Muscle layer of duodenum (tissue), 2 donors: ENCODE measurements around the gene OR4F15.
"Not testable (repeated sequence)": the region's sequence is repeated elsewhere in the genome, so short reads cannot be mapped to it uniquely, and the experiment has no call there.

Experiments
- H3K27ac ChIP-seq: one replicate; pipeline ENCODE4 v1.7.0; 2013; ENCODE audit warnings: mild to moderate bottlenecking, low read length
- H3K27me3 ChIP-seq: one replicate; pipeline ENCODE4 v1.7.0; 2013; ENCODE audit warnings: low read depth, mild to moderate bottlenecking, control low read depth, low read length
- H3K36me3 ChIP-seq, 2 donors: one replicate each; pipeline ENCODE4 v1.7.0; 2013; ENCODE audit warnings: low read length in 2 of 2, control low read depth in 1 of 2, mild to moderate bottlenecking in 1 of 2; ENCODE audit not compliant: insufficient read depth in 2 of 2, control insufficient read depth in 1 of 2
- H3K4me1 ChIP-seq, 2 donors: one replicate each; pipeline ENCODE4 v1.7.0; 2013; ENCODE audit warnings: low read length in 2 of 2, mild to moderate bottlenecking in 2 of 2, control low read depth in 1 of 2, moderate library complexity in 1 of 2; ENCODE audit not compliant: insufficient read depth in 2 of 2, control insufficient read depth in 1 of 2
- H3K4me3 ChIP-seq, 2 donors: one replicate each; pipeline ENCODE4 v1.7.0; 2013; ENCODE audit warnings: low read length in 2 of 2, low read depth in 1 of 2, mild to moderate bottlenecking in 1 of 2
- H3K9me3 ChIP-seq, 2 donors: one replicate each; pipeline ENCODE4 v1.7.0; 2013; ENCODE audit warnings: low read length in 2 of 2, control low read depth in 1 of 2, mild to moderate bottlenecking in 1 of 2; ENCODE audit not compliant: control insufficient read depth in 1 of 2
- donor health status: healthy.

Gene OR4F15

GRCh38 chr15:101811902-101812301 lies at the start of gene OR4F15:
Gene OR4F15 (plus strand): TSS chr15:101812202. CDS start chr15:101818187, 5,985 bp downstream.
- no peak within 1 kb of the TSS for H3K27ac ChIP-seq
- H3K36me3 ChIP-seq, result no peaks in the 10 kb centered on the region
- no peak within 1 kb of the TSS for H3K4me3 ChIP-seq
- H3K4me1 ChIP-seq, result no peaks in the 10 kb centered on the region
- H3K27me3 ChIP-seq, result no peaks in the 10 kb centered on the region
- H3K9me3 ChIP-seq, result no peaks in the 10 kb centered on the region

- H3K27me3 ChIP-seq, H3K4me3 ChIP-seq, H3K27ac ChIP-seq, H3K4me1 ChIP-seq, H3K9me3 ChIP-seq, H3K36me3 ChIP-seq: not testable (repeated sequence)
Observed at GRCh38 chr15:101764669-101765339, 47.2 kb upstream of the OR4F15 start.

- H3K9me3 ChIP-seq, H3K4me1 ChIP-seq, H3K36me3 ChIP-seq, H3K27ac ChIP-seq, H3K27me3 ChIP-seq, H3K4me3 ChIP-seq: not testable (repeated sequence)
Observed at GRCh38 chr15:101765340-101765671, 46.7 kb upstream of the OR4F15 start.

- Histone ChIP-seq H3K4me3 (no peak overlapping the region), H3K27ac (no peak overlapping the region), H3K9me3 (no peaks in the 10 kb centered on the region), H3K4me1 (no peaks in the 10 kb centered on the region), H3K36me3 (no peaks in the 10 kb centered on the region), H3K27me3 (no peaks in the 10 kb centered on the region)
Observed at GRCh38 chr15:101765772-101766456, 46.1 kb upstream of the OR4F15 start.

GRCh38 chr15:101767083-101767640 lies 44.8 kb upstream of the OR4F15 start:
- H3K36me3 ChIP-seq, H3K4me1 ChIP-seq, H3K9me3 ChIP-seq, H3K4me3 ChIP-seq, H3K27ac ChIP-seq, H3K27me3 ChIP-seq: not testable (repeated sequence)

GRCh38 chr15:101772921-101773320 lies 39.1 kb upstream of the OR4F15 start:
- no peaks in the 10 kb centered on the region for H3K27me3 ChIP-seq
- no peaks in the 10 kb centered on the region for H3K9me3 ChIP-seq
- no peak overlapping the region for H3K27ac ChIP-seq
- no peaks in the 10 kb centered on the region for H3K4me1 ChIP-seq
- no peaks in the 10 kb centered on the region for H3K36me3 ChIP-seq
- H3K4me3 ChIP-seq, result no peak overlapping the region

- Histone ChIP-seq H3K4me1 (no peaks in the 10 kb centered on the region), H3K4me3 (no peak overlapping the region), H3K27ac (no peak overlapping the region), H3K27me3 (no peaks in the 10 kb centered on the region), H3K9me3 (no peaks in the 10 kb centered on the region), H3K36me3 (no peaks in the 10 kb centered on the region)
Observed at GRCh38 chr15:101773496-101774100, 38.4 kb upstream of the OR4F15 start.

GRCh38 chr15:101775136-101775535 lies 36.9 kb upstream of the OR4F15 start:
- H3K4me3 ChIP-seq, result no peak overlapping the region
- H3K9me3 ChIP-seq, result no peaks in the 10 kb centered on the region
- no peak overlapping the region for H3K27ac ChIP-seq

GRCh38 chr15:101778576-101778975 lies 33.4 kb upstream of the OR4F15 start:
- not testable (repeated sequence) for H3K4me3 ChIP-seq

More at GRCh38 chr15:101775136-101775535, 36.9 kb upstream of the OR4F15 start:
- H3K27me3 ChIP-seq, result no peaks in the 10 kb centered on the region
- H3K4me1 ChIP-seq, result no peaks in the 10 kb centered on the region
- H3K36me3 ChIP-seq, result no peaks in the 10 kb centered on the region

GRCh38 chr15:101780225-101780624 lies 31.8 kb upstream of the OR4F15 start:
- not testable (repeated sequence) for H3K27ac ChIP-seq, H3K4me3 ChIP-seq, H3K4me1 ChIP-seq, H3K9me3 ChIP-seq, H3K36me3 ChIP-seq, H3K27me3 ChIP-seq

More at GRCh38 chr15:101778576-101778975, 33.4 kb upstream of the OR4F15 start:
- H3K4me1 ChIP-seq, H3K27ac ChIP-seq, H3K27me3 ChIP-seq, H3K36me3 ChIP-seq, H3K9me3 ChIP-seq: not testable (repeated sequence)

- Histone ChIP-seq H3K36me3 (no peaks in the 10 kb centered on the region), H3K27ac (no peak overlapping the region), H3K4me1 (no peaks in the 10 kb centered on the region), H3K9me3 (no peaks in the 10 kb centered on the region), H3K27me3 (no peaks in the 10 kb centered on the region), H3K4me3 (no peak overlapping the region)
Observed at GRCh38 chr15:101781928-101782327, 30.1 kb upstream of the OR4F15 start.
